ENCODE results near the gene MVK.

MVK gene

GRCh38 chr12:109578330-109578927, 4.8 kb downstream of the MVK start:
- H3K9me3 ChIP-seq (ENCODE audit: control insufficient read depth in 2 of 2, low read length in 2 of 2): no peaks in the 10 kb centered on the region
- H3K4me1 ChIP-seq (ENCODE audit: control insufficient read depth, insufficient read depth, low read length): peaks cover 10% of the 10 kb centered on the region
- no peaks in the 10 kb centered on the region for H3K27me3 ChIP-seq (ENCODE audit: control insufficient read depth in 1 of 2, insufficient read depth in 2 of 2, low read length in 2 of 2)
- no peak overlapping the region for H3K4me3 ChIP-seq (ENCODE audit: low read length in 2 of 2)
- no peak overlapping the region for H3K27ac ChIP-seq (ENCODE audit: low read length)
- peaks cover 36 to 38% of the 10 kb centered on the region in 2 donors for H3K36me3 ChIP-seq (ENCODE audit: control insufficient read depth in 2 of 2, insufficient read depth in 2 of 2, low read length in 2 of 2)
- no peak overlapping the region for H3K9ac ChIP-seq (ENCODE audit: low read length in 2 of 2)

- Histone ChIP-seq H3K4me1 (ENCODE audit: control insufficient read depth, insufficient read depth, low read length) (peaks cover 2% of the 10 kb centered on the region), H3K9ac (ENCODE audit: low read length in 2 of 2) (no peak overlapping the region), H3K9me3 (ENCODE audit: control insufficient read depth in 2 of 2, low read length in 2 of 2) (no peaks in the 10 kb centered on the region), H3K27me3 (ENCODE audit: control insufficient read depth in 1 of 2, insufficient read depth in 2 of 2, low read length in 2 of 2) (no peaks in the 10 kb centered on the region), H3K27ac (ENCODE audit: low read length) (no peak overlapping the region), H3K36me3 (ENCODE audit: control insufficient read depth in 2 of 2, insufficient read depth in 2 of 2, low read length in 2 of 2) (peaks cover 42 to 46% of the 10 kb centered on the region in 2 donors), H3K4me3 (ENCODE audit: low read length in 2 of 2) (no peak overlapping the region)
Observed at GRCh38 chr12:109579639-109580038, 6.0 kb downstream of the MVK start.

- Histone ChIP-seq H3K4me3 (ENCODE audit: low read length in 2 of 2) (no peak overlapping the region), H3K27ac (ENCODE audit: low read length) (no peak overlapping the region), H3K9me3 (ENCODE audit: control insufficient read depth in 2 of 2, low read length in 2 of 2) (no peaks in the 10 kb centered on the region), H3K27me3 (ENCODE audit: control insufficient read depth in 1 of 2, insufficient read depth in 2 of 2, low read length in 2 of 2) (no peaks in the 10 kb centered on the region), H3K9ac (ENCODE audit: low read length in 2 of 2) (no peak overlapping the region), H3K36me3 (ENCODE audit: control insufficient read depth in 2 of 2, insufficient read depth in 2 of 2, low read length in 2 of 2) (peaks cover 42 to 46% of the 10 kb centered on the region in 2 donors), H3K4me1 (ENCODE audit: control insufficient read depth, insufficient read depth, low read length) (no peaks in the 10 kb centered on the region)
Observed at GRCh38 chr12:109580272-109580671, 6.7 kb downstream of the MVK start.

GRCh38 chr12:109580684-109581333, 7.2 kb downstream of the MVK start:
- Histone ChIP-seq H3K9ac (ENCODE audit: low read length in 2 of 2) (no peak overlapping the region), H3K4me3 (ENCODE audit: low read length in 2 of 2) (no peak overlapping the region), H3K27ac (ENCODE audit: low read length) (no peak overlapping the region), H3K9me3 (ENCODE audit: control insufficient read depth in 2 of 2, low read length in 2 of 2) (no peaks in the 10 kb centered on the region), H3K36me3 (ENCODE audit: control insufficient read depth in 2 of 2, insufficient read depth in 2 of 2, low read length in 2 of 2) (peaks cover 42 to 46% of the 10 kb centered on the region in 2 donors), H3K27me3 (ENCODE audit: control insufficient read depth in 1 of 2, insufficient read depth in 2 of 2, low read length in 2 of 2) (no peaks in the 10 kb centered on the region), H3K4me1 (ENCODE audit: control insufficient read depth, insufficient read depth, low read length) (no peaks in the 10 kb centered on the region)

GRCh38 chr12:109581334-109581691, 7.7 kb downstream of the MVK start:
- no peak overlapping the region for H3K4me3 ChIP-seq (ENCODE audit: low read length in 2 of 2)
- H3K27me3 ChIP-seq (ENCODE audit: control insufficient read depth in 1 of 2, insufficient read depth in 2 of 2, low read length in 2 of 2): no peaks in the 10 kb centered on the region
- no peaks in the 10 kb centered on the region for H3K4me1 ChIP-seq (ENCODE audit: control insufficient read depth, insufficient read depth, low read length)
- no peak overlapping the region for H3K9ac ChIP-seq (ENCODE audit: low read length in 2 of 2)
- peaks cover 40 to 46% of the 10 kb centered on the region in 2 donors for H3K36me3 ChIP-seq (ENCODE audit: control insufficient read depth in 2 of 2, insufficient read depth in 2 of 2, low read length in 2 of 2)
- no peak overlapping the region for H3K27ac ChIP-seq (ENCODE audit: low read length)
- H3K9me3 ChIP-seq (ENCODE audit: control insufficient read depth in 2 of 2, low read length in 2 of 2): no peaks in the 10 kb centered on the region

- Histone ChIP-seq H3K36me3 (ENCODE audit: control insufficient read depth in 2 of 2, insufficient read depth in 2 of 2, low read length in 2 of 2) (peaks cover 44 to 47% of the 10 kb centered on the region in 2 donors), H3K27me3 (ENCODE audit: control insufficient read depth in 1 of 2, insufficient read depth in 2 of 2, low read length in 2 of 2) (no peaks in the 10 kb centered on the region), H3K4me3 (ENCODE audit: low read length in 2 of 2) (no peak overlapping the region), H3K9me3 (ENCODE audit: control insufficient read depth in 2 of 2, low read length in 2 of 2) (no peaks in the 10 kb centered on the region), H3K4me1 (ENCODE audit: control insufficient read depth, insufficient read depth, low read length) (no peaks in the 10 kb centered on the region), H3K9ac (ENCODE audit: low read length in 2 of 2) (no peak overlapping the region), H3K27ac (ENCODE audit: low read length) (no peak overlapping the region)
Observed at GRCh38 chr12:109581856-109582255, 8.3 kb downstream of the MVK start.

GRCh38 chr12:109582636-109583035, 9.0 kb downstream of the MVK start:
- no peaks in the 10 kb centered on the region for H3K9me3 ChIP-seq (ENCODE audit: control insufficient read depth in 2 of 2, low read length in 2 of 2)
- H3K36me3 ChIP-seq (ENCODE audit: control insufficient read depth in 2 of 2, insufficient read depth in 2 of 2, low read length in 2 of 2): peaks cover 48 to 50% of the 10 kb centered on the region in 2 donors
- no peaks in the 10 kb centered on the region for H3K27me3 ChIP-seq (ENCODE audit: control insufficient read depth in 1 of 2, insufficient read depth in 2 of 2, low read length in 2 of 2)
- H3K4me3 ChIP-seq (ENCODE audit: low read length in 2 of 2): no peak overlapping the region
- H3K4me1 ChIP-seq (ENCODE audit: control insufficient read depth, insufficient read depth, low read length): no peaks in the 10 kb centered on the region
- no peak overlapping the region for H3K9ac ChIP-seq (ENCODE audit: low read length in 2 of 2)
- H3K27ac ChIP-seq (ENCODE audit: low read length): no peak overlapping the region

- Histone ChIP-seq H3K9ac (ENCODE audit: low read length in 2 of 2) (no peak overlapping the region), H3K4me3 (ENCODE audit: low read length in 2 of 2) (no peak overlapping the region), H3K36me3 (ENCODE audit: control insufficient read depth in 2 of 2, insufficient read depth in 2 of 2, low read length in 2 of 2) (peaks cover 40 to 48% of the 10 kb centered on the region in 2 donors), H3K27ac (ENCODE audit: low read length) (no peak overlapping the region), H3K9me3 (ENCODE audit: control insufficient read depth in 2 of 2, low read length in 2 of 2) (no peaks in the 10 kb centered on the region), H3K27me3 (ENCODE audit: control insufficient read depth in 1 of 2, insufficient read depth in 2 of 2, low read length in 2 of 2) (no peaks in the 10 kb centered on the region), H3K4me1 (ENCODE audit: control insufficient read depth, insufficient read depth, low read length) (no peaks in the 10 kb centered on the region)
Observed at GRCh38 chr12:109583733-109584132, 10.1 kb downstream of the MVK start.

GRCh38 chr12:109586385-109587296, 13.0 kb downstream of the MVK start:
- Histone ChIP-seq H3K4me3 (ENCODE audit: low read length in 2 of 2) (no peak overlapping the region), H3K9me3 (ENCODE audit: control insufficient read depth in 2 of 2, low read length in 2 of 2) (no peaks in the 10 kb centered on the region), H3K27me3 (ENCODE audit: control insufficient read depth in 1 of 2, insufficient read depth in 2 of 2, low read length in 2 of 2) (no peaks in the 10 kb centered on the region), H3K27ac (ENCODE audit: low read length) (no peak overlapping the region), H3K9ac (ENCODE audit: low read length in 2 of 2) (no peak overlapping the region), H3K36me3 (ENCODE audit: control insufficient read depth in 2 of 2, insufficient read depth in 2 of 2, low read length in 2 of 2) (peaks cover 20 to 38% of the 10 kb centered on the region in 2 donors), H3K4me1 (ENCODE audit: control insufficient read depth, insufficient read depth, low read length) (no peaks in the 10 kb centered on the region)

GRCh38 chr12:109587921-109588320, 14.3 kb downstream of the MVK start:
- no peaks in the 10 kb centered on the region for H3K4me1 ChIP-seq (ENCODE audit: control insufficient read depth, insufficient read depth, low read length)
- H3K9me3 ChIP-seq (ENCODE audit: control insufficient read depth in 2 of 2, low read length in 2 of 2): no peaks in the 10 kb centered on the region
- no peaks in the 10 kb centered on the region for H3K27me3 ChIP-seq (ENCODE audit: control insufficient read depth in 1 of 2, insufficient read depth in 2 of 2, low read length in 2 of 2)
- H3K27ac ChIP-seq (ENCODE audit: low read length): no peak overlapping the region
- peaks cover 18 to 35% of the 10 kb centered on the region in 2 donors for H3K36me3 ChIP-seq (ENCODE audit: control insufficient read depth in 2 of 2, insufficient read depth in 2 of 2, low read length in 2 of 2)
- H3K9ac ChIP-seq (ENCODE audit: low read length in 2 of 2): no peak overlapping the region
- H3K4me3 ChIP-seq (ENCODE audit: low read length in 2 of 2): no peak overlapping the region

Data from stomach smooth muscle (tissue), 2 donors.